GM19324 (cell line): ENCODE results near the gene SUDS3.
"Not testable (repeated sequence)": the region's sequence is repeated elsewhere in the genome, so short reads cannot be mapped to it uniquely, and the experiment has no call there.

ENCODE experiments used
- ATAC-seq: cut with Tn5 transposase; IDR thresholded peaks from one replicate; pipeline ENCODE4 v1.9.1; 2021; ENCODE audit warnings: mild to moderate bottlenecking, moderate library complexity; ENCODE audit not compliant: unreplicated experiment, low FRiP score

Gene SUDS3

DNA sequence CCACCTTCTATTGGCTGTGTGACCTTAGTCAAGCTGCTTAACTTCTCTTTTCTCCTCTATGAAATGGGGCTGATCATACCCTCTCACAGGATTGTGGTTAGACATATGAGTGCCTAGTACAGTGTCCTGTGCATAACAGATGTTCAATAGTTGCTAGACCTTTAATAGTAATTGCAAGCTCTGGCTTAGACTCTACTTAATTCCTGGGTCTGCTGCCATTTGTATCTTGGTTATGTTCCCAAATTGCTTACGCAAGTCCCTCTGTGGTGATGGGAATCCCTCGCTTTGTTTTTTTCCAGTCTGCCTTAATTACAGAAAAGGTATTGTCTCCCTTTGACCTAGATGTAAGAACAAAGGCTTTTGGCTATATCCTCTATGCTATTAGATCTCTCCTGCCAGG, 15.1 kb downstream of the SUDS3 start:
- ATAC-seq, result no peak

DNA sequence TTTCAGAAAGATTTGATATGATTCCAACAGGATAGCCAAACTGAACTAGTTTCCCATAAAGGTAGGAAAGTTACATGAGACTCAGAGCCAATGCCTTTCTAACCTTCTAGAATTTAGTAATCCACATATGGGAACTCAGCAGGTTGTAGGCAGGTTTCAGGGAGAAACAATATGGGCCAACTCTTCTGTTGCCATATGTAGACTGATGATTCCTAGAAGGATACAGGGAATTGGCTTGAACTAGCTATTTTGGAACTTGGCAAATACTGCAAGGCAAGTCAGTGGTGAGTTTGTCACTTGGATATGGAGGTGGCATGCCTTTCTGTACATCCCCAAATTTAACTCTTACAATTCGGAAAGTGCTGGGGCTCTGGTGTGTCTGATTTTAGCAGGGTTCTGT, 15.5 kb downstream of the SUDS3 start:
- no peak for ATAC-seq

GRCh38 chr12:118397708-118398440, 21.5 kb downstream of the SUDS3 start:
- no peak for ATAC-seq

DNA sequence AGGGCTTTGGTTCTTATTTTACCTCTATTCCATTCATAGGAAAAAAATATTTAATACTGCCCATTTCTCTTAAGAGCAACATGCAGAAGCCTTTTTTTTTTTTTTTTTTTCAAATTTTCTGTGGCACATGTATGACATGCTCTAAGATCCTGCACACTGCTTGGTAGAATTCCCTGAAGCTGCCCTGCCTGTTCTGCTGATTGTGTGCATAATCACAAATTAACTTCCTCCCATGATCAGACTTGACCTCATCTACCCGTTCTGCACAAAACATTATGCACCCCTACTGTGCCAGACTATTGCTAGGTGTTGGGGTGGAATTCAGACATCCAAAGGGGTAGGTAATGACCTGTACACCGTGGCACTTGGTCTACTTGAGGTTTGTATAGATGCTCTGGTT, 22.2 kb downstream of the SUDS3 start:
- no peak for ATAC-seq

DNA sequence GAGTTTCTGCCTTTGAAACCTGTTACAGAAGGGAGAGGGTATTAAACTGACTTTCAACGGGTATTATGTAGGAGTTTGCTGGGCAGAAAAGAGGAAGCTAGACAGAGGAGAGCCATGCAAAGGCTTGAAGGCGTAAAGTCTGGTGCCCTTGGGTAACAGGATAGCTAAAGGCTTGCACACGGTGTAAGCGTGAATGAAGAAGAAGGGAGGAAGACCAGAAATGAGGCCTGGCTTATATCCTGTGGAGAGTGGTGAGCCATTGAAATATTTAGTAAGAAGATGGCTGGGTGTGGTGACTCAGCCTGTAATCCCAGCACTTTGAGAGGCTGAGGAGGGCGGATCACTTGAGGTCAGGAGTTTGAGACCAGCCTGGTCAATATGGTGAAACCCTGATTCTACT, 22.6 kb downstream of the SUDS3 start:
- ATAC-seq, result no peak

DNA sequence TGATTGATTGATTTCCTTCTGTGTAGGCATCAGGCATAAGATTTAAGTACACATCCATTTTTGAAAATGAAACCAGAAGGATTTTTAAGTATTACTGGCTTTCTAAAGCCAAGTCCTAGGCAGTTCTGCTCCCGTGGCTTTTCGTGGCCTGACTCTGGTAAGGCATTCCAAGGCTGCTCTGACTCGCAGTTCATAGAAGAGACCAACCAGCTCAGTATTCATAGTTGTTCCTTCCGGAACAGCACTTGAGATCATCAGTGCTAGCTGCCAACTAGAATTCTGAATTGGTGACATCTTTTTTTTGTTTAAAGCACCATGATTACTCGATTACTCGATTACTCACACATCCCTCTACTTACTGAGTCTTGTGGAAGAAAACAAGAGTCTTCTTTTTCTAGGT, 25.9 kb downstream of the SUDS3 start:
- no peak for ATAC-seq

DNA sequence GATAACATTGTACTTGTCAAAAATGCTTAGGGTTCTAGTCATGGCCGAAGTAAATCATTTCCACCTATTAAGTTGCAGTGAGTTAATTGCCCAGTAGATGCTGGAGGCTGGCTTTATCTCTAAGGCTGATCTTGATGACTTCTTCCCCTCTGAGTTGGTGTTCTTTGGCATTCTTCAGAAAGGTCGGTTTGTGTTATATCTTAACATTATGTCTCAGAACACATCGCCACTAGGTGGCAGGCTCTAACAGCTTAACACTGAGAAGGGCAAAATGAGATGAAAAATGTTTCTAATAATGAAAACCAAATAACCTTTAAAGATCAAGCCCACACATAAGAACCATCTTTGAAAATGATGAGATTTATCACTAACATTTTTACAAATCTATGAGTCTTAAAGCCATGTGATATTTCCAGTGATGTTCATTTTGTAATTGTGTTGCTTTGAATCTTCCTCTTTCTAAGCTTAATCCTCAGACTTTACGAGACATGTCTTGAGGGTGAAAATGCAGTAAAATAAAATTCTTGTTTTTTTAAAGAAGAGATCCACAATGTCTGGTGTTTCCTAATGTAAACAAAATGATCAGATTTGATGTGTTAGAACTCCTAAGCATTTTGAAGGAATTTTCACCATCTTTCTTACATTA, 28.6 kb downstream of the SUDS3 start:
- no peak for ATAC-seq

DNA sequence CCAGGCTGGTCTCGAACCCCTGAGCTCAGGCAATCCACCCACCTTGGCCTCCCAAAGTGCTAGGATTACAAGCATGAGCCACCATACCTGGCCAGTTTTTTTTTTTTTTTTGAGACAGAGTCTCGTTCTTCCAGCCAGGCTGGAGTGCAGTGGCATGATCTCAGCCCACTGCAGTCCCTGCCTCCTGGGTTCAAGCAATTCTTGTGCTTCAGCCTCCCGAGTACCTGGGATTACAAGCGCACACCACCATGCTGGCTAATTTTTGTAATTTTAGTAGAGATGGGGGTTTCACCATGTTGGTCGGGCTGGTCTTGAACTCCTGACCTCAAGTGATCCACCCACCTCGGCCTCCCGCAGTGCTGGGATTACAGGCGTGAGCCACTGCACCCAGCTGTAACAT, 31.9 kb downstream of the SUDS3 start:
- not testable (repeated sequence) for ATAC-seq

- ATAC-seq, result no peak
Observed at GRCh38 chr12:118409834-118410233, 33.5 kb downstream of the SUDS3 start.

- no peak for ATAC-seq
Observed at GRCh38 chr12:118417942-118418341, 41.6 kb downstream of the SUDS3 start.

- ATAC-seq, result no peak
Observed at GRCh38 chr12:118418385-118419057, 42.2 kb downstream of the SUDS3 start.

- no peak for ATAC-seq
Observed at GRCh38 chr12:118420673-118421072, 44.3 kb downstream of the SUDS3 start.

DNA sequence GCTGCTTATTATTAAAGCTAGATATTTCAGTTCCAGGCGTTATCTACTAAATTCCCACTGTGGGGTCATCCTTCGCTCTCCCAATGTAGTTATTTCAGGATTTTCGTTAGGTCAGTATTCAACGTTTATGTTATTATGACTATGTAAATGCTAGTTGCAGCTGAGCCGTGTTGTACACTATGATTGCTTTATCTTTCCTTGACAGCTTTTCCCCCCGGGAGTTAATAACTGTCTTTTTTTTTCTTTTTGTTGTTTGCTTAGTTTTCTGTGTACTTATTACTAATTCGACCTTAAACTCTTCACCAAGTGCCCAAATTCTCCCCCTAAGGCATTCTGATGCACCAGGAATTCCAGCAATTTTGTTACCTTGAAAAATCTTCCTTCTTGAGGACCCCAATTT, 48.5 kb downstream of the SUDS3 start:
- ATAC-seq, result no peak

GRCh38 chr12:118425364-118425763, 49.0 kb downstream of the SUDS3 start:
- ATAC-seq, result no peak

DNA sequence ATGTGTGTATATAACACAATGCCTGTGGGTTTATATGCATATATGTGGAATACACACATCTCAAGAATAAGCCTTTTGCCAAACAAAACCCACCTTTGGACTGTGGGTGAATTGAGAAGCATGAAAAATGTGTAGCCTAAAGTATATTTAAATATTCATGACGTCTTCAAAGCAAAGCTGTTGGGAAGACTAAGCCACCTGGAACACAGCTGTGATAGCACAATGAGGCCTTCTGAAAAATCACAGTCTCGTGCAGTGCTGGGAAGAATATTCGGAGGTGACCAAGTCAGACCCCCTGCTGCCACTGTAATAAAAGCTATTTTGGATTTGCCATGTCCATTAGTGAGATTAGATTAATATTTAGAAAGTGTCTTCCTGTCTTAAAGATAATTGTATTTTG, 51.5 kb downstream of the SUDS3 start:
- no peak for ATAC-seq

DNA sequence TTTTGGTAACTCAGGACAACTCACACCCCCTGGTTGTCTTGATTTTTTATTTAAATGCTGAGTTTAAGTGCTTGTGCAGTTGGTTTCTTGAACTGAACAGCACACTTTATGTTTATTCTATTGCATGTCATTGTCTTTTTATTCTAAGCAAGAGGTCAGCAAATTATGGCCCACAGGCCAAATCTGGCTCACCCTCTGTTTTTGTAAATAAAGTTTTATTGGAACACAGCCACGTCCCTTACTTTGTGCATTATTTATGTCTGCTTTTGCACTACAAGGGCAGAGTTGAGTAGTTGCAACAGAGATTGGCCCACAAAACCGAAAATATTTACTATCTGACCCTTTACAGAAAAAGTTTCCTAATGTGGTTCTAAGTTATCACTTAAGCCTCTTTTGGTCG, 52.3 kb downstream of the SUDS3 start:
- no peak for ATAC-seq

GRCh38 chr12:118429688-118430383, 53.5 kb downstream of the SUDS3 start:
- ATAC-seq, result no peak

DNA sequence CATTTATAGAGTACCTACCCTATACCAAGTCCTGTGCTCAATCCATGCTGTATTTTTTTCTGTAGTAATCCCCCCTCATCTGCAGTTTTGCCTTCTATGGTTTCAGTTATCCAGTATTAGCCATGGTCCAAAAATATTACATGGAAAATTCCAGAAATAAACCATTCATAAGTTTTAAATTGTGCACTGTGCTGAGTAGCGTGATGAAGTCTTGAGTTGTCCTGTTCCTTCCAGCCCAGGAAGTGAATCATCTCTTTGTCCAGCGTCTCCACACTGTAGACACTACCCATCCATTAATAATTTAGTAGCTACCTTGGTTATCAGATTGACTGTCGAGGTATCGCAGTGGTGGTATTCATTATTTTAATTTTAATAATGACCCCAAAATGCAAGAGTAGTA, 54.2 kb downstream of the SUDS3 start:
- ATAC-seq, result no peak

- no peak for ATAC-seq
Observed at GRCh38 chr12:118432812-118433545, 56.6 kb downstream of the SUDS3 start.

GRCh38 chr12:118436002-118436730, 59.8 kb downstream of the SUDS3 start:
- ATAC-seq, result no peak
